ENCODE results near the gene ZNF574.

DNA sequence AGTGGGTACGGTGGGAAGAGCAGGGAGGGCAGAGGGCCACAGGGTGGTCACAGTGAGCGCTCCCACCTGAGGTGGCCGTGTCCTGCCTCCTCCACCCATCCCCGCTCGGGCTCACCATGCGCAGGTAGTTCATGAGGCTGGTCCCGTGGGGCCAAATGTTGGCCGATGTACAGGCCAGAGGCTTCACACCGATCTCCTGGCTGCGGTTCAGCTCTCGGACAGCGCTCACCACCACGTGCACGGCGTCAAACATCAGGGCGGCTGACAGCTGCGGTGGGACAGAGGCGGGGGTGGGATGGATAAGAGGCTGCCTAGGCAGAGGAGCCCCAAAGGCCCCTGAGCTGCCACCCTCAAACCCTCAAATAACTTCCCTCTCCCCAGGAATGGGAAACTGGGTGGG lies 21.8 kb upstream of the ZNF574 start:
- TF ChIP-seq TAF1 (IDR thresholded peaks at IDR 0.05; ENCODE audit: low read depth, low read length), result no peak
- TF ChIP-seq POLR2A (IDR thresholded peaks at IDR 0.05; ENCODE audit: low read depth, low read length), result no peak
- no peak for TF ChIP-seq POLR2AphosphoS5 (IDR thresholded peaks at IDR 0.05; ENCODE audit: low read depth, low read length)
- TF ChIP-seq PAX5 (IDR thresholded peaks at IDR 0.05; ENCODE audit: insufficient read depth, low read length, severe bottlenecking), result no peak

Measured in GM12891 (cell line).